ENCODE data around the gene AURKB. TPM values are rescaled to one million over a fixed set of nuclear protein-coding genes. Genes with fewer than 3 reads are reported as not detected.

AURKB gene
- total and polyA plus RNA-seq, 10 of the 15 experiments (the other 5 are each of a cell fraction or from before 2014, with no cell fraction given): 52.7 to 209 (median 128) TPM

DNA sequence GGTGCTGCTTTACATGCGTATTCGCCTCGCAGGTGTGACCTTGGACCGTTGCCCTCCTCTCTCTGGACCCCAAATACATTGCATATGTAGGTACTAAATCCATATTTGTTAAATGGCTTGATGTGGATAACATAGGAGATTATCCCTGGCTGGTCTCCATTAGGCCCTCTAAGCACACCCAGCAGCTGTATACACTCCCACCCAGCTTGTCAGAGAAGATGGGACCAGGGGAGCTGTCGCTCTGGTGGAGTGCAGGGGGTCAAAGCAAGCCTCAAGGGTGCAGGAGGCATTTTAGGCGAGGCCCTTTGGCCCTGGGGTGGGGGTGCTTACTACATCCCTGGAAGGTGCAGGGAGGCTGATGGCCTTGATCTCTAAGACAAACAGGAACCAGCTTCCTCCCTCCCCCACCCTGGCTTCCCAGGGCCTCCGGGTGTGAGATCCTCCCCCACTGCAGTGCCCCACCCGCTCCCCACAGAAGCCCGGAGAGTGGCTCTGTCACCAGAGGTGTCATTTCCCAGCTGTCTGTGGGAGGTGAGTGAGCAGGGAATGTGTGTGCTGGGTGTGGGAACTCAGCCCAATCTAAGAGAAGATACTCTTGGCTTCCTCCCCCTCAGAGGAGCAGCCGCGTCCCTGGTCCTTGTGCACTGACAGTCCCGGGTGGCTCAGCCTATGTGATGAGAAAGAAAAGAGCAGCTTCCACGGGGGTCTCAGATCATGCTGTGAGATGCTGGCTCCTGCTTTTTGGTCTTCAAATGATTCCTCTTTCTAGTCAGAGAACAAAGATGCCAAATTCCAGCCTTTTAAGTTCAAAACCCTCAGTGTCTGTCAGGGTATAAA lies 46.2 kb downstream of the AURKB start:
- ChIA-PET SMC1A (ENCODE audit: uncharacterized antibody, unreplicated experiment) (interaction anchor here (0.6 to 1.2 kb wide), 4 partner anchors 9 to 93 kb away, joined by 3 to 7 read pairs (median 4); no protein-coding TSS in a partner anchor), CTCF (interaction anchor here (0.6 to 0.7 kb wide), 3 partner anchors 9 to 1998 kb away, joined by 3 to 7 read pairs (median 3); no protein-coding TSS in a partner anchor), RAD21 (ENCODE audit: unreplicated experiment) (interaction anchor here (1.1 to 1.7 kb wide), 3 partner anchors 9 to 131 kb away, joined by 3 to 9 read pairs (median 3); partner anchors contain the start of gene SLC25A35), POLR2A (interaction anchor here (1.0 to 1.3 kb wide), 3 partner anchors 9 to 57 kb away, joined by 3 to 11 read pairs (median 4); no protein-coding TSS in a partner anchor)
- Histone ChIP-seq H3K27ac (ENCODE audit: control insufficient read depth, insufficient read depth) (no peak overlapping the region), H3K4me3 (no peak overlapping the region), H2AFZ (ENCODE audit: control insufficient read depth, low read depth, low read length) (peak overlapping the region; percentile 62), H3K4me2 (ENCODE audit: control insufficient read depth, insufficient read depth) (peak overlapping the region; percentile 4), H3K27me3 (replicated peaks in 1 of 2; ENCODE audit: control insufficient read depth in 2 of 2, insufficient read depth in 2 of 2, low read length in 1 of 2) (no peaks in the 10 kb centered on the region), H3K4me1 (ENCODE audit: control insufficient read depth, insufficient read depth, low read length) (peaks cover 29% of the 10 kb centered on the region), H3K36me3 (ENCODE audit: control insufficient read depth in 2 of 2, insufficient read depth in 2 of 2, low read length in 1 of 2) (peaks cover 0 to 5% of the 10 kb centered on the region in 2 experiments; a peak in 1 of 4 replicates), H3K9me3 (replicated peaks; ENCODE audit: control insufficient read depth, insufficient read depth, low read length) (no peaks in the 10 kb centered on the region), H4K20me1 (ENCODE audit: control insufficient read depth, insufficient read depth) (no peaks in the 10 kb centered on the region), H3K9ac (ENCODE audit: control insufficient read depth, insufficient read depth, low read length) (no peak overlapping the region; the same call in 1 of the 2 replicates), H3K79me2 (ENCODE audit: control insufficient read depth, insufficient read depth, low read length) (peaks cover 24% of the 10 kb centered on the region)
- 0 out of 2 replicates have a peak, but pooled peaks have one; percentile 32 for TF ChIP-seq MTA2 (IDR thresholded peaks at IDR 0.05; ENCODE audit: low read depth)
- peak in 1 of 2 experiments; percentile 5; a peak in 1 of 4 replicates for TF ChIP-seq BHLHE40 (IDR thresholded peaks at IDR 0.05; ENCODE audit: borderline replicate concordance in 1 of 2, low read depth in 2 of 2, low read length in 1 of 2)
- TF ChIP-seq LARP7 (IDR thresholded peaks at IDR 0.05): no peak
- TF ChIP-seq MYC (IDR thresholded peaks at IDR 0.05; ENCODE audit: insufficient read depth, insufficient read length, insufficient replicate concordance, low read length, severe bottlenecking): no peak
- TF ChIP-seq DPF2 (IDR thresholded peaks at IDR 0.05): 0 out of 2 replicates have a peak, but pooled peaks have one; percentile 41
- no peak for TF ChIP-seq ZNF24 (IDR thresholded peaks at IDR 0.05)
- TF ChIP-seq HDGF (IDR thresholded peaks at IDR 0.05): no peak
- TF ChIP-seq IKZF2 (IDR thresholded peaks at IDR 0.05): peak in 1 of 2 experiments; percentile 58; a peak in 1 of 4 replicates
- TF ChIP-seq, protein P1, sequence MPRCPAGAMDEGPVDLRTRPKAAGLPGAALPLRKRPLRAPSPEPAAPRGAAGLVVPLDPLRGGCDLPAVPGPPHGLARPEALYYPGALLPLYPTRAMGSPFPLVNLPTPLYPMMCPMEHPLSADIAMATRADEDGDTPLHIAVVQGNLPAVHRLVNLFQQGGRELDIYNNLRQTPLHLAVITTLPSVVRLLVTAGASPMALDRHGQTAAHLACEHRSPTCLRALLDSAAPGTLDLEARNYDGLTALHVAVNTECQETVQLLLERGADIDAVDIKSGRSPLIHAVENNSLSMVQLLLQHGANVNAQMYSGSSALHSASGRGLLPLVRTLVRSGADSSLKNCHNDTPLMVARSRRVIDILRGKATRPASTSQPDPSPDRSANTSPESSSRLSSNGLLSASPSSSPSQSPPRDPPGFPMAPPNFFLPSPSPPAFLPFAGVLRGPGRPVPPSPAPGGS (IDR thresholded peaks at IDR 0.05; ENCODE audit: borderline replicate concordance, insufficient read depth, low read depth, low read length, poor library complexity, severe bottlenecking): no peak
- 0 out of 2 replicates have a peak, but pooled peaks have one; percentile 7 for TF ChIP-seq TAF1 (IDR thresholded peaks at IDR 0.05; ENCODE audit: borderline replicate concordance, low read depth, low read length)
- TF ChIP-seq, protein P2, sequence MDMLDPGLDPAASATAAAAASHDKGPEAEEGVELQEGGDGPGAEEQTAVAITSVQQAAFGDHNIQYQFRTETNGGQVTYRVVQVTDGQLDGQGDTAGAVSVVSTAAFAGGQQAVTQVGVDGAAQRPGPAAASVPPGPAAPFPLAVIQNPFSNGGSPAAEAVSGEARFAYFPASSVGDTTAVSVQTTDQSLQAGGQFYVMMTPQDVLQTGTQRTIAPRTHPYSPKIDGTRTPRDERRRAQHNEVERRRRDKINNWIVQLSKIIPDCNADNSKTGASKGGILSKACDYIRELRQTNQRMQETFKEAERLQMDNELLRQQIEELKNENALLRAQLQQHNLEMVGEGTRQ (IDR thresholded peaks at IDR 0.05; ENCODE audit: borderline replicate concordance, low read depth, low read length): no peak
- TF ChIP-seq IKZF1 (conservative IDR thresholded peaks at IDR 0.05): peak; percentile 59
- ATAC-seq (peak; percentile 5; the same call in 1 of the 3 replicates), FAIRE-seq (no peak), DNase-seq (ENCODE audit: low read depth, low spot score) (no peak)
- no TSS peak for BruUV-seq (replicated peaks)
- in situ Hi-C loops (cut with MboI) (no loop called here), intact Hi-C loops (cut with micrococcal nuclease; ENCODE audit: unreplicated experiment) (loop anchor here (5.0 kb wide), 1 partner anchor 102 kb away; no protein-coding TSS in a partner anchor)
- WGBS (ENCODE audit: insufficient coverage, insufficient replicate concordance, low lambda C conversion rate, missing lambda C conversion rate): 61% methylated on average over 12 of the region's 13 CpGs

Data from GM12878 (cell line).